GM21367 (cell line): ENCODE data around the gene MET.

ENCODE experiments used
- ATAC-seq: cut with Tn5 transposase; IDR thresholded peaks from one replicate; pipeline ENCODE4 v1.9.1; 2021; ENCODE audit not compliant: unreplicated experiment

The MET gene

GRCh38 chr7:116780966-116781365, 109.0 kb downstream of the MET start:
- ATAC-seq, result no peak

GRCh38 chr7:116781584-116781983, 109.6 kb downstream of the MET start:
- no peak for ATAC-seq

GRCh38 chr7:116782177-116782711, 110.2 kb downstream of the MET start:
- no peak for ATAC-seq

DNA sequence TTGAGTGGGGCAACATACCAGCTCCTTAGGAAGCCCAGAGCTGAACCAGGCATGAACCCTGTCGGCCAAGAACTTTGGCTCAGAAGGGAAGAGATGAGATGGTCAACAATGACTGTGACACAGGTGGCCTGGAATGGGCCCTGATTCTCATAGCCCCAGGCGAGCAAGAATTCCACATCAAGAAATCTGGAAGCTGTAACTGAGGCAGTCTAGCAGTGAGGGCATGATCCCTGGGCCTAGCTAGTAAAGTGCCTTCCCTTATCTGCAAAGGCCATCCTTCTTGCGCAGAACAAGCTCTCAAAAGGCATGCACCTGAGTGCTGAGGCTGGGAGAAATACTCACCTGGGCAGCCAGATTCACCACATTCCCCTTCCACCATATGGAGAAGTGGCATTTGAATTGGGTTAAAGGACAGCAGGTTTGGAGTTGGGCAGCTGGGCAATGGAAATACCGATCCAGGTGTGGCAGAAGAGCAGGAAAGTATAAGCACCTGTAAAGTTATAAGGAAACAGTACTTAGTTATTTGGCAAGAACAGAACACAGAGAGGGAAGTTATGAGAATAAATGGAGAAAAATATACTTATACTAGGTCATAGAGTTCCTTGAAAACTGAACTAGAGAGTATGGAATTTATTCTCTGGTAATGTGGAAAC, 111.8 kb downstream of the MET start:
- ATAC-seq, result no peak

GRCh38 chr7:116784647-116785046, 112.7 kb downstream of the MET start:
- no peak for ATAC-seq

DNA sequence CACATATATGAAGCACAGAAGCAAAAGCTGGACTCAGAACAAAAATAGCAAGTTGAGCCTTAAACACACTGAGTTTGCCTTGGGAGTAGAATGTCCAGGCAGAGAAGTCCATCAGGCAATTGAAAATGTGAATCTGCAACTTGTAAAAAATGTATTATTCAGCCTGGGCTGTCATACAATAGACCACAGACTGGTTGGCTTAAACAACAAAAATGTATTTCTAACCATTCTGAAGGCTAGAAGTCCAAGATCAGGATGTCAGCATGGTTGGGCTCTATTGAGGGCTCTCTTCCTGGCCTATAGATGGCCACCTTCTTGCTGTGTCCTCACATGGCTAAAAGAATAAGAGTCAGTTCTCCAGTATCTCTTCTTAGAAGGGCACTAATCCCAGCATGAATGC, 113.8 kb downstream of the MET start:
- no peak for ATAC-seq

- peak; percentile 98 for ATAC-seq
Observed at GRCh38 chr7:116786791-116787443, 114.9 kb downstream of the MET start.

DNA sequence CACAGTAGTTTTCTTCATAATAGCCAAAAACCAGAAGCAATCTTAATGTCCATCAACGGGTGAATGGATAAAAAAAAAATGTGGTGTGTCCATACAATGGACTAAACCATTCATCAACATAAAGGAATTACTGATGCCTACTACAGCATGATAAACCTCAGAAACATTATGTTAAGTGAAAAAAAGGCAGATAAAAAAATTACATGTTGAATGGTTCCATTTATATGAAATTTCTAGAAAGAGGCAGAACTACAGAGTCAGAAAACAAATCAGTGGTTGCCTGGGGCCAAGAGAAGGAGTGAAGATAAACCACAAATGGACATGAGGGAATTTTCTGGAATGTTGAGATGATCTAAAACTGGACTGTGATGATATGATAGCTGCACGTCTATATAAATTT, 115.9 kb downstream of the MET start:
- ATAC-seq, result no peak

- no peak for ATAC-seq
Observed at GRCh38 chr7:116788572-116789197, 116.7 kb downstream of the MET start.

- no peak for ATAC-seq
Observed at GRCh38 chr7:116790025-116790424, 118.0 kb downstream of the MET start.

GRCh38 chr7:116792813-116793212, 120.8 kb downstream of the MET start:
- no peak for ATAC-seq

DNA sequence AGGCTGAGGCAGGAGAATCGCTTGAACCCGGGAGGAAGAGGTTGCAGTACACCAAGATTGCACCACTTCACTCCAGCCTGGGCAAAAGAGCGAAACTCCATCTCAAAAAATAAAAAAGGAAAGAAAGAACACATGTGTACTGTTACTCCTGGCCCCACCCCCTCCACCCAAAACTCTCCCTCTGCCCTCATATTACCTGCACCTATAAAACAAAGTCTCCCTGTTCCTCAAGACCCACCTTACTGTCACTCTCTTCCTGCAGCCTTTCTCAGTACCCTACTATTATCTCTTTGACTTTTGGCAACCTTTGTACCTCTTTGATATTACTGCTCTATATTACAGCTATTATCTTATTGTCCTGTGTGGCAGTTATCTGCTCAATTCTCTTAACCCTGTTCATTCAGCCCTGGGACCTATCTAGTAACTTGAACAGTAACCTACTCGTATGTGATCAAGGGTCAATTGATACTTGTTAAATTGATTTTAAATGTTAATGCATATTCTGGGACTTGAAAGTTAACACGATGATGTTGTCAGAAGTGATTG, 121.9 kb downstream of the MET start:
- no peak for ATAC-seq

- no peak for ATAC-seq
Observed at GRCh38 chr7:116796471-116796870, 124.5 kb downstream of the MET start.

DNA sequence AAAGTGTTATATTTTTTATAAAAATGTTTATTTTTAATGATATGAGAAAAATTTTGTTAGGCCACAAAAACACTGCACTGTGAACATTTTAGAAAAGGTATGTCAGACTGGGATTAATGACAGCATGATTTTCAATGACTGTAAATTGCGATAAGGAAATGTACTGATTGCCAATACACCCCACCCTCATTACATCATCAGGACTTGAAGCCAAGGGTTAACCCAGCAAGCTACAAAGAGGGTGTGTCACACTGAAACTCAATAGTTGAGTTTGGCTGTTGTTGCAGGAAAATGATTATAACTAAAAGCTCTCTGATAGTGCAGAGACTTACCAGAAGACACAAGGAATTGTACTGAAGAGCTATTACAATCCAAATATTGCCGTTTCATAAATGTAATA, 125.6 kb downstream of the MET start:
- no peak for ATAC-seq

- no peak for ATAC-seq
Observed at GRCh38 chr7:116798232-116798631, 126.2 kb downstream of the MET start.

DNA sequence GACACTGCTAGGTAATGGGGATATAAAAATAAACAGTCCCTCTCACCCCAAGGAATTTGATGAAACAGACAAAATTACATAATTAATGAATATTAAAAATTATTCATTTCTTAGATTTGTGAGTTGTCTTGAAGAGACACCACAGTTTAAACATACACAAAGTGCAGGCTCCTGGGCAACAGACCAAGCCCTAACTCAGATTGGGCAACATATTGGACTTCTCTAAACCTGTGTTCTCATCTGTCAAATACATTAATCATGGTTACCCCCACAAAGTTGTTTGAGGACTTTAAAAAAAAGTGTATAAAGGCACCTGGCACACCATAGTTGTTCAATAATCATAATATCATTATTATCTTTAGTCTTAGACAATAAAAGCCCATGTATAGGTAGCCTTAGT, 127.9 kb downstream of the MET start:
- ATAC-seq, result no peak

GRCh38 chr7:116800594-116800993, 128.6 kb downstream of the MET start:
- no peak for ATAC-seq

DNA sequence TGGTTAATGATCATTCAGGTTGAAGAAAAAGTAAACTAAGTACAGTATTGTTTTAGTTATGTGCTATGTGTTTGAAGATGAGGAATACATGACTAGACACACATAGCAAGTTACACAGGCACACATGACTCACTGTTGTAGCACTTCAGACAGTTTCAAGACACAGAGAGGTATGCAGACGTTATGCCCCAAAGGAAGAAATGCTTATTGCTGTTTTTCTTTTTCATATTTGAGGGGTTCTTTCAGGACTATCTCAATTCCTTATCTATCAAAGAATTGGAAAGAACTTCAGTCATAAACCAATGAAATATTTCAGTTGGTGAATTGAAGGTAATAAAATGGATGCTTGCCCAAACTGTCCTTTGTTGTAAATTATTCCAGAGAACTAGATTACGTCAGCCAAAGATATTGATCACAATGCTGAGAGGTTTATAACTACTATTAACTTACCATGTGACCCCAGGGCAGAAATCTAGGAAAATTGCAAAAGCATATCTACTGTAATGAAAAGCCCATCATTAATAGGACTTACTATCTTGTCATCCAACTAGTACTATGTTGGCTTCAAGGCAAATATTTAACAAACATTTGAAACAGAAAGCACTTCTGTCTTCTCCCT, 129.2 kb downstream of the MET start:
- no peak for ATAC-seq

GRCh38 chr7:116802144-116802745, 130.2 kb downstream of the MET start:
- no peak for ATAC-seq

DNA sequence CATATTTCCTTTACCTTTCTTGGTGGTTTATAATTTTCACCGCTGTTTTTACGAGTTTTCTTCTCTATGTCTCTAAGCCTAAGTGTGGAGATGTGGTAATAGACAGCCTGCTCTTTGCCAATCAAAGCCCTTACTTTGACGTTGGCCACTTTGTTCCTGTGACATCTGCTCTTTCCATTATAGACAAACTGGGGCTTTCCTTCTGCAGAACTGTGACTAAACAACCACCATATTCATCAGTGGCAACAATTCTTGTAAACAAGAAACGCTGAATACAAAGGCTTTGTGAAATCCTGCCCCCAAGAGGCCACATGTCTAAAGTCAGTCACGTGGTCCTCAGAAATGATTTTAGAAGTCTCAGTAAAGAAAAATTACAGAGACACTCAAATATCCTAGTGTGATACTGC, 130.8 kb downstream of the MET start:
- peak; percentile 75 for ATAC-seq

DNA sequence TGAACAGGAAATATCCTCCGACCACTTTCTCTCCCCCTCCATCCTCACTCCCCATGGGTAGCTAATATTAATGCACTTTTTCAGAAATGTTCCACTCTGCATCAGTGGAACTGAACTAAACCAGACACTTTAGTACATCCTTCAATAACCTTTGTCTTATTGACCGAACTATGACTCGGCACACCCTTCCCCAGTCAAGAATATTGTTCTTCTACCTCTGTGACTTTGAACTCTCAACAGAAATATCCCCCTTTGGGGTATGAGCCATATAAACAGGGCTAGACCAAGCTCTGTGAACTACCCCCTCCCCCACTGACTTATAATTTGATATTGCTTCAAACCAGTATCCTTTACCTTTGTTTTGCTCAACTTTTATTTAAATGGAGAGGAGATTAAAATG, 132.5 kb downstream of the MET start:
- no peak for ATAC-seq
